IMR-90 (cell line): ENCODE results near the gene TTC3.

ENCODE experiments used
- BHLHE40 ChIP-seq: fragments of 150-350 bp; IDR thresholded peaks from 2 replicates; pipeline ENCODE4 v1.6.1; 2016; ENCODE audit warnings: mild to moderate bottlenecking, low read depth, low read length
- MXI1 ChIP-seq: IDR thresholded peaks from 2 replicates; pipeline ENCODE4 v1.6.1; 2012; ENCODE audit warnings: low read depth, mild to moderate bottlenecking, low read length, moderate library complexity, borderline replicate concordance
- TF ChIP-seq, protein P1 (sequence below): conservative IDR thresholded peaks from 2 replicates; pipeline ENCODE4 v1.5.1; 2012; ENCODE audit warnings: mild to moderate bottlenecking, low read depth, low read length, improper control_type of control experiment

DNA sequence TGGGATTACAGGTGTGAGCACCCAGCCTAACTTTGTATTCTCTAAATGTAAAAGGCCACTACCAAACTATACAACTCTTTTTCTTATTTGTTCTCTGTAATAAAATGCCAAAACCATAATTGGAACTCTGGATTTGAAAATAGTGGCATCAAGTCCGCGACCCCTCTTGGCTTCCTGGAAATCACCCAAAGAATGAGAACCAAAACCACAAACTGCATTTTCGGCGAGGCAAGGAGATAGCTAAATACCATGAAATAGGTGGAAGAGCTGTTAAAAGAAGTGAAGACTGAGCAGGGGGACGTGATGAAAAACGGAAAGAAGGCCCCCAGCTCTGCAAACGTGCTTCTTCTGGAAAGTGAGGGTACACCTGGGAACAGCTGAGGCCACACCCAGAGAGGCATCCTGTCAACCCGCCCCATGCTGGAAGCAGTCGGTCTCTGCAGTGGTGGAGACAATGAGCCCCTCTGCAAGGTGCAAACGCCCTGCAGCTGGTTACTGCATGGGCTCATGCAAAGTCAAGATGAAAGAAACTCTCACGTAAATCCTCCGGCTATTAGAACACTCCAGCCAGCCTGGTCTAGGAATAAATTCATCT is 171.5 kb downstream of the TTC3 start:
- TF ChIP-seq BHLHE40 (no peak), MXI1 (no peak)
- TF ChIP-seq, protein P1, sequence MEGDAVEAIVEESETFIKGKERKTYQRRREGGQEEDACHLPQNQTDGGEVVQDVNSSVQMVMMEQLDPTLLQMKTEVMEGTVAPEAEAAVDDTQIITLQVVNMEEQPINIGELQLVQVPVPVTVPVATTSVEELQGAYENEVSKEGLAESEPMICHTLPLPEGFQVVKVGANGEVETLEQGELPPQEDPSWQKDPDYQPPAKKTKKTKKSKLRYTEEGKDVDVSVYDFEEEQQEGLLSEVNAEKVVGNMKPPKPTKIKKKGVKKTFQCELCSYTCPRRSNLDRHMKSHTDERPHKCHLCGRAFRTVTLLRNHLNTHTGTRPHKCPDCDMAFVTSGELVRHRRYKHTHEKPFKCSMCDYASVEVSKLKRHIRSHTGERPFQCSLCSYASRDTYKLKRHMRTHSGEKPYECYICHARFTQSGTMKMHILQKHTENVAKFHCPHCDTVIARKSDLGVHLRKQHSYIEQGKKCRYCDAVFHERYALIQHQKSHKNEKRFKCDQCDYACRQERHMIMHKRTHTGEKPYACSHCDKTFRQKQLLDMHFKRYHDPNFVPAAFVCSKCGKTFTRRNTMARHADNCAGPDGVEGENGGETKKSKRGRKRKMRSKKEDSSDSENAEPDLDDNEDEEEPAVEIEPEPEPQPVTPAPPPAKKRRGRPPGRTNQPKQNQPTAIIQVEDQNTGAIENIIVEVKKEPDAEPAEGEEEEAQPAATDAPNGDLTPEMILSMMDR: no peak
